ENCODE data around the gene CBX2. TPM values are rescaled to one million over a fixed set of nuclear protein-coding genes. Genes with fewer than 3 reads are reported as not detected.

CBX2 gene
- total RNA-seq: 1 to 10 TPM in 1 of 4 donors, under 1 TPM in 3; 0.34 to 3.0 (median 0.68) TPM

- no peak for TF ChIP-seq CTCF (IDR thresholded peaks at IDR 0.05; ENCODE audit: low read depth)
Observed at GRCh38 chr17:79777894-79778503, at the start of gene CBX2. CBX2 (plus strand) TSS chr17:79778148; CDS start chr17:79778236, 88 bp downstream.

GRCh38 chr17:79728169-79728907 is 49.6 kb upstream of the CBX2 start:
- TF ChIP-seq CTCF (IDR thresholded peaks at IDR 0.05; ENCODE audit: low read depth): no peak

GRCh38 chr17:79728908-79729471 is 49.0 kb upstream of the CBX2 start:
- TF ChIP-seq CTCF (IDR thresholded peaks at IDR 0.05; ENCODE audit: low read depth): no peak

GRCh38 chr17:79729761-79730160 is 48.2 kb upstream of the CBX2 start:
- no peak for TF ChIP-seq CTCF (IDR thresholded peaks at IDR 0.05; ENCODE audit: low read depth)

- TF ChIP-seq CTCF (IDR thresholded peaks at IDR 0.05; ENCODE audit: low read depth): no peak
Observed at GRCh38 chr17:79730437-79730768, 47.5 kb upstream of the CBX2 start.

- no peak for TF ChIP-seq CTCF (IDR thresholded peaks at IDR 0.05; ENCODE audit: low read depth)
Observed at GRCh38 chr17:79730769-79731483, 47.0 kb upstream of the CBX2 start, which contains the start of gene ENPP7. ENPP7 (plus strand) TSS chr17:79730943; CDS start chr17:79731140, 197 bp downstream.

- TF ChIP-seq CTCF (IDR thresholded peaks at IDR 0.05; ENCODE audit: low read depth): no peak
Observed at GRCh38 chr17:79732254-79732653, 45.7 kb upstream of the CBX2 start.

All from subcutaneous adipose tissue (tissue), 4 donors.